GM19240 (cell line): ENCODE data around the gene KSR2.
"Not testable (repeated sequence)": the region's sequence is repeated elsewhere in the genome, so short reads cannot be mapped to it uniquely, and the experiment has no call there.

Experiments
- DNase-seq: peaks from one replicate; pipeline ENCODE4 v3.0.0; 2011; ENCODE audit warnings: low spot score; ENCODE audit not compliant: insufficient read length

Gene KSR2

DNA sequence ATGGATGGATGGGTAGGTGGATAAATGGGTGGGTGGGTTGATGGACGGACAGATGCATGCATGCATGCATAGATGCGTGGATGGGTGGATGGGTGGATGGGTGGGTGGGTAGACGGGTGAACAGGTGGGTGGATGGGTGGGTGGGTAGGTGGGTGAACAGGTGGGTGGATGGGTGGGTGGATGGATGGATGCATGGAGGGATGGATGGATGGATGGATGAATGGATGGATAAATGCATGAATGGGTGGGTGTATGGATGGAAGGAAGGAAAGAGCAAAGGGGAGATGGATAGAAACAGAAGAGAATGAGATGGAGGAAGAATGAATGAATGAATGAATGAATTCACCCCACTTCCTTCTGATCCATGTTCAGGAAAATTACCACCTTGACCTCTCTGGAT is 143.0 kb downstream of the KSR2 start:
- DNase-seq: no peak

GRCh38 chr12:117821480-117822175 is 147.2 kb downstream of the KSR2 start:
- DNase-seq: no peak

DNA sequence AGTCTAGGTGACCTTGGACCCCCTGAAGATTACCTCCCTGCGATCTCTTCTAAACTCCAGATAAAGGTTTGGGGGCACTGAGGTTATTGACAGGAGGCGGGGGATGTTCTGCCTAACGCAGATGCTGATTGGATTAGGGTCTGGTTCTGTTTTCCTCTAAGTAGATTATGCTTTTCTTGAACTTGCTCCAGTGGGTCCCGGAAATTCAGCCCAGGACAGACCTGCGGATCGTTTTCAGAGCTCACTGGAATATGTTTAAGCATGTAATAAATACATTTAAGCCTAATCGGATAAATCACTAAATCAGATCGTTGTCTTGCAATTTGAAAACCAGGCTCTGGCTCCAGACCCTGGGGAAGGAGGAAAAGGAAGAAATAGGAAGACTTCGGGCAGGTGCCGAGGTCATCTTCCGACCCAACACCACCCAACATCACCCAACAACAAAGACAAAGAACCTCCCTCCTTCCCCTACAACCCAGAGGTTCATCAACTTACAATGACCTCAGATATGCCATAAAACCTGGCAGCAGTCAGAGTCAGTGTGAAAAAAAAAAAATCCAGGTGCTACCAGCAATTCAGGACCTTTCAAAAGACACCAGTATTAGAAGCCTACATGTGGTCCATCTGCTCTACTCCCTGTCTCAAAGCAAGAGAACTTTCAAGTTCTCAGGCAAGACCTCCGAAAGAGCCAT is 148.4 kb downstream of the KSR2 start:
- no peak for DNase-seq

DNA sequence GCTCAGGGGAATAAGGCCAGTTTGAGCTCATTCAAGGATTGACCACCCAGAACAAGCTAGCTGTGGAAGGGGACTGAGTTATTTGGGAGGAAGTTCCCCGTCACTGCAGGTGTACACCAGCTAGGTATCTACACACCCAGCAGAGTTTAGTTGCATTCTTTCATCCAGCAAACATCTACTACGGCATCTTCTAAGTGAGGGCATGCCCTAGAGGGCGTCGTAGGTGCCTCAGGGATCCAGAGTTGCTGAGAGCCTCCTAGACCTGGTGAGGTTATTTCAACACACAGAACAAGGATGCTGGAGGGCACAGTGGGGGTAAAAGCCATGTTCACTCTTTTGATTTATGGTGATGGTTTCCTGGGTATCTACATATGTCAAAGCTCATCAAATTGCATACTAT is 149.6 kb downstream of the KSR2 start:
- DNase-seq: no peak

- DNase-seq: no peak
Measured at GRCh38 chr12:117818400-117818799, 150.4 kb downstream of the KSR2 start.

DNA sequence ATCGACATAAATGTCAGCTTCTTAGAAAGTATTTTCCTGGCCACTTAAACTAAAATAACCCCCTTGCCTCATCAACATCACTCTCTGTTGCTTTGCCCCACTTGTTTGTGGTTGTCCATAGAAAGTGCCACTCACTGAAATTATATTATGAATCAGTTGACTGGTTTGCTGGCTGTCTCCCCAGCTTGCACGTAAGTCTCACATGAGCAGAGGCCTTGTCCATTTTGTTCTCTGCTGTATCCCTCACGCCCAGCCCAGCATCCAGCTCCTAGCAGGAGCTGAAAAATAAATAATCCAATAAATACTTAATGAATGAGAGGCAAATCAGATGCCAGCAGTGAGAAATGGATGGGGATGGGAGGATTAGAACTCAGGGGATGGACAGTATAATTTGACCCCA is 159.3 kb downstream of the KSR2 start:
- no peak for DNase-seq

DNA sequence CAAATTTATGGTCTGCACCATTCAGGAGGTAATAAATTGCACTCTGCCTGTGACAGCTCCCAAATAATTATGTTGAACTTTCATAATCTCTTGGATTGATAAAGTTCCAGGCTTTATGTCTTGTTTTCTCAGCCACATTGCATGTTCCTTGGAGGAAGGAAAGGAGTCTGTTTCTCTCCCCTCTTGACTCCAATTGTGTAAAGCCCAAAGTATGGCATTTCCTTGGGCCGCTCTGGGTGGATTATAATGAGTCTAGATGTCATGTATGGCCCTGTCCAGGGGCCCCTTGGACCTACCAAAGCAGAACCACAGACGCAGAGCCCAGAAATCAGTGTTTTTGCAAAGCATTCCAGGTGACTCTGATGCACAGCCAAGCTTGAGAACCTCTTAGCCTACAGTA is 160.8 kb downstream of the KSR2 start:
- no peak for DNase-seq

- DNase-seq: no peak
Measured at GRCh38 chr12:117807355-117807754, 161.4 kb downstream of the KSR2 start.

GRCh38 chr12:117805865-117806264 is 162.9 kb downstream of the KSR2 start:
- DNase-seq: no peak

- no peak for DNase-seq
Measured at GRCh38 chr12:117803001-117803400, 165.8 kb downstream of the KSR2 start.

DNA sequence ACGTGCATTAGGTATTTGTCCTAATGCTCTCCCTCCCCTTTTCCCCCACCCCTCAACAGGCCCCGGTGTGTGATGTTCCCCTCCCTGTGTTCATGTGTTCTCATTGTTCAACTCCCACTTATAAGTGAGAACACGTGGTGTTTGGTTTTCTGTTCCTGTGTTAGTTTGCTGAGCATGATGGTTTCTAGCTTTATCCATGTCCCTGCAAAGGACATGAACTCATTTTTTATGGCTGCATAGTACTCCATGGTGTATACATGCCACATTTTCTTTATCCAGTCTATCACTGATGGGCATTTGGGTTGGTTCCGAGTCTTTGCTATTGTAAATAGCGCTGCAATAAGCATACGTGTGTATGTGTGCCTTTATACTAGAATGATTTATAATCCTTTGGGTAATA is 168.1 kb downstream of the KSR2 start:
- DNase-seq: not testable (repeated sequence)

GRCh38 chr12:117797202-117797601 is 171.6 kb downstream of the KSR2 start:
- DNase-seq: no peak

GRCh38 chr12:117792877-117793424 is 175.8 kb downstream of the KSR2 start:
- DNase-seq: no peak

- no peak for DNase-seq
Measured at GRCh38 chr12:117792471-117792870, 176.3 kb downstream of the KSR2 start.

- DNase-seq: no peak
Measured at GRCh38 chr12:117790948-117791347, 177.8 kb downstream of the KSR2 start.

DNA sequence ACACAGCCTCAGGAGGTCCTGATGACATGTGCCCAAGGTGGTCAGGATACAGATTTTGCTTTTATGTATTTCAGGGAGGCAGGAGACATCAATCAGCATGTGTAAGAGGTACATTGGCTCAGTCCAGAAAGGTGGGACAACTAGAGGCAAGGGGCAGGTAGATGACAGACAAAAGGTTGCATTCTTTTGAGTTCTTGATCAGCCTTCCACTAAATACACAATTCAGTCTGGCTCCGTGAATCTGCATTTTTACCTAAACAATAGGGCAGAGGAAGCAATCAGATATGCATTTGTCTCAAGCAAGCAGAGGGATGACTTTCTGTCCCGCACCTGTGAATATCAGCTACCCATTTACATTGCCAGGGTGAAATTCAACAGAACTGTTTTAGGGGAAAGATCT is 178.6 kb downstream of the KSR2 start:
- DNase-seq: no peak

DNA sequence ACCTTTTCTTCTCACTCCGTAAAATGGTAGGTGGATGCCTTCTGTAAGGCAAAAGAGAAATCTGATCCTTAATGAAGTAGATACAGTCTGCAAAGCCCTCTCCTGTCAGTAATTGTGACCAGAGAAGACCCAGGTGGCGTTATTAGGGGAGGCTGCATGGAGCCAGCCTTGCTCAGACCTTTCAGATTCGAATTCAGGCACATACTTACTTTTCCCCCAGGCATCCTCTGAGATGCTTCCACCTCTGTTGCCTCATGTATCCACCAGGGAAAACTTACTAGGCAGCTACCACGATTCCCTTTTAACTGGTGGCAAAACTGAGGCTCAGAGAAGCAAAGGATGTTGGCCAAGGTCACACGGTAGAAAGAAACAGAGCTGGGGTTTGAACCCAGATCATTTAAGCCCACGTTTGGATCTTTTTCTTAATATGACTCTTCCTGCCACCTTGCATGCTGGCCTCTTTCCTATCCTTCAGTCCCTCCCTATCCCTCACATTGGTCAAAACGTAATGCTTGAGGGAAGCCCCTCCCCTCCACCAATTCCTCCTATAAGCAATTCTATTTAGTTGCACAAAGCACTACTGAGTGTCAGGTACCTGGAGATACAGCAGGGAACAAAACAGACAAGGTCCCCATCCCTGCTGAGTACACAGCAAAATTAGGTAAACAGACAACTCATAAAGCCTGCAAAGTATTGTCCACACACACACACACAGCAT is 179.4 kb downstream of the KSR2 start:
- no peak for DNase-seq

GRCh38 chr12:117778656-117779055 is 190.1 kb downstream of the KSR2 start:
- DNase-seq: no peak

DNA sequence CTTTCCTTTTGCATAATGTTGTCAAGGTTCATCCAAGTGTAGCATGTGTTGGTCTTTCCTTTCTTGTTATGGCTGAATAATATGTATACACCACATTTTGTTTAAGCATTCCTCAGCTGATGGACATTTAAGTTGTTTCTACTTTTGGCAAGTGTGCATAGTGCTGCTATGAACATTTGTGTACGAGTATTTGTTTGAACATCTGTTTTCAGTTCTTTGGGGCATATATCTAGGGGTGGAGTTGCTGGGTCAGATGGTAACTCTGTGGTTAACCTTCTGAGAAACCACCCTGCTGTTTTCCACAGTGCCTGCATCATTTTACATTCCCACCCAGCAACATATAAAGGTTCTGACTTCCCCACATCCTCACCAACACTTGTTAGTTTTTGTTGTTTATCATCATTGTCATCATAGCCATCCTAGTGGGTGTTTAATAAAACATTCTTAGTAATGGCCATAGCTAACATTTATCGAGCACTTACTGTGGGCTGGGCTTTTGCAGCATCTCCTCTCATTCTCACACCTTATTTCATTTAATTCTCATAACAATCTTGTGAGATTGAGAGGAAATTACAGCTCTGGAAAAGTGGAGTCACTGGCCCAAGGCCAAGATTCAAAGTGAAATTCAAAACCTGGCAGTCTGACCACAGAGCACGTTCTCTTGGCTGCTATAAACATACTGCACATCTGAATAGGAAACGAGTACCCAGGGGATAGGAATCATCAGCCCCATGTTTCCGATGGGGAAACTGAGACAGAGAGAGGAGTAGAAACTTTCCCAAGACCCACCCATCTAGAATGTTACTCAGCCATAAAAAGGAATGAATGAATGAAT is 193.6 kb downstream of the KSR2 start:
- no peak for DNase-seq

DNA sequence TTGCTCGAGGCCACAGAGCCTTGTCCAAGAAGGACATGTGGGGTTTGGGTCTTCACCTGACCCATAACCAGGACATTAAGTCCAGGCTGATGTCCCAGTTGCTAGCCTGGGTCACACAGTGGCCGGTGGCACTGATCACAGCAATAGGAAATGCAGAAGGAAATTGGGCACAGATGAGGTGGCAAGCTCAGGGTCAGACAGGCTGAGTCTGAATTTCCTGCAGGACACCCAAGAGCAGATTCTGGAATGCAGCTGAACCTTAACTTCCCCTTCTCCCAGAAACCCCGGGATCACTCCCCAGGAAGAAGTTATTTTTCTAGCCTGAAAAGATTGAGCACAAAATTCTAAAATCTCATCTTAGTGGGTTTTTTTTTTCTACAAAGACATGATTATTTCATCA is 199.9 kb downstream of the KSR2 start:
- no peak for DNase-seq

DNA sequence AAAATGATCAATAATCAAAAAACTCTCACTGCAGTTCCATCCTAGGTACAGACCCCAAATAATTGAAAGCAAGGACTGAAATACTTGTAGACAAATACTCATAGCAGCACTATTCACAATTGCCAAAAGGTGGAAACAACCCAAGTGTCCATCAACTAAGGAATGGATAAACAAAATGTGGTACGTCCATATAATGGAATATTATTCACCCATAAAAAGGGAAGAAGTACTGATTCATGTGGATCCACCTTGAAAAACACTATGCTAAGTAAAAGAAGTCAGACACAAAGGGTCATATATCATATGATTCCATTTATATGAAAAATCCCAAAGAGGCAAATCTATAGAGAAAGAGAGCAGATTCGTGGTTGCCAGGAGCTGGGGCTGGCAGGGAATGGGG is 202.8 kb downstream of the KSR2 start:
- no peak for DNase-seq
